ENCODE measurements around the gene TPST1.
"Not testable (repeated sequence)": the region's sequence is repeated elsewhere in the genome, so short reads cannot be mapped to it uniquely, and the experiment has no call there.

TPST1 gene

DNA sequence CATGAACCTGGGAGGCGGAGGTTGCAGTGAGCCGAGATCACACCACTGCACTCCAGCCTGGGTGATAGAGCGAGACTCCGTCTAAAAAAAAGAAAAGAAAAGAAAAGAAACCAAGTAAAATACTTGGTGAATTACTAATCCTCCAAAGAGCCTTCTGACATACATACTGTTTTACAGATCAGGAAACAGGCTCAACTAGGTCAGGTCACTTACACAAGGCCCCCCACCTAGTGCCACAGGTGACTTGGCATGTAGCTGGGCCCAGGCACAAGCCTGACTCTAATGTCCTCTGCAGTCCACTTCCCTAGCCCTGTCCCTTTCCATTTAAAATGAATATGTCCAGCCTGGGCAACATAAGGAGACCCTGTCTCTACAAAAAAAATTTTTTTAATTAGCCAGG lies 157.0 kb downstream of the TPST1 start:
- no peak overlapping the region for H3K27ac ChIP-seq
- TF ChIP-seq, protein P1, sequence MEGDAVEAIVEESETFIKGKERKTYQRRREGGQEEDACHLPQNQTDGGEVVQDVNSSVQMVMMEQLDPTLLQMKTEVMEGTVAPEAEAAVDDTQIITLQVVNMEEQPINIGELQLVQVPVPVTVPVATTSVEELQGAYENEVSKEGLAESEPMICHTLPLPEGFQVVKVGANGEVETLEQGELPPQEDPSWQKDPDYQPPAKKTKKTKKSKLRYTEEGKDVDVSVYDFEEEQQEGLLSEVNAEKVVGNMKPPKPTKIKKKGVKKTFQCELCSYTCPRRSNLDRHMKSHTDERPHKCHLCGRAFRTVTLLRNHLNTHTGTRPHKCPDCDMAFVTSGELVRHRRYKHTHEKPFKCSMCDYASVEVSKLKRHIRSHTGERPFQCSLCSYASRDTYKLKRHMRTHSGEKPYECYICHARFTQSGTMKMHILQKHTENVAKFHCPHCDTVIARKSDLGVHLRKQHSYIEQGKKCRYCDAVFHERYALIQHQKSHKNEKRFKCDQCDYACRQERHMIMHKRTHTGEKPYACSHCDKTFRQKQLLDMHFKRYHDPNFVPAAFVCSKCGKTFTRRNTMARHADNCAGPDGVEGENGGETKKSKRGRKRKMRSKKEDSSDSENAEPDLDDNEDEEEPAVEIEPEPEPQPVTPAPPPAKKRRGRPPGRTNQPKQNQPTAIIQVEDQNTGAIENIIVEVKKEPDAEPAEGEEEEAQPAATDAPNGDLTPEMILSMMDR (conservative IDR thresholded peaks at IDR 0.05) = no peak

DNA sequence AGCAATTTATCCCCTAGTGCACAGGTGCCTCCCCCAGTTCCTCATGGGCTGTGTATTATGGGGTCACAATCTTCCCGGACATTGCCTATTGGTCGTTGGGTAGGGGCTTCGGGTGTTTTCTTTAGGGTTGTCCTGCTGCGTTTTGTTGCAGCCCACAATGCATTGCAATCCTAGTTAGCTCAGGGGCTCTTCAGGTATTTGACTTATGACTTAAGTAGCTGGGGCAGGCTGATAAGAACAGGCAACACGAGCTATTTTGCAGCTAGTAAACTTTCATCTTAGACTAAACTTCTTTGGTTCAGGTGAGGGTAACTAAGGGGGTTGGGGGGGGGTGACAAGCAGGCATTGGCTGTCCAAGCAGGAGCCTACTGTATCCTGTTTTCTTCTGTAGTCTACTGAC lies 158.5 kb downstream of the TPST1 start:
- TF ChIP-seq, protein P1 (conservative IDR thresholded peaks at IDR 0.05) = no peak
- no peak overlapping the region for H3K27ac ChIP-seq

DNA sequence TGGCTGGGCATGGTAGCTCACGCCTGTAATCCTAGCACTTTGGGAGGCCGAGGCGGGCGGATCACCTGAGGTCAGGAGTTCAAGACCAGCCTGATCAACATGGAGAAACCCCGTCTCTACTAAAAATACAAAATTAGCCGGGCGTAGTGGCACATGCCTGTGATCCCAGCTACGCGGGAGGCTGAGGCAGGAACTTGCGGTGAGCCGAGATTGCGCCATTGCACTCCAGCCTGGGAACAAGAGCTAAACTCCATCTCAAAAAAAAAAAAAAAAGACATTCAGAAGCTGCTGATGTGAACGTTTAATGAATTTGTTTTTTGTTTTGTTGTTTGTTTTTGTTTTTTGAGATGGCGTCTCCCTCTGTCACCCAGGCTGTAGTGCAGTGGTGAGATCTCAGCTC lies 159.9 kb downstream of the TPST1 start:
- H3K27ac ChIP-seq = not testable (repeated sequence)

GRCh38 chr7:66371096-66371824 lies 166.1 kb downstream of the TPST1 start:
- TF ChIP-seq, protein P1 (conservative IDR thresholded peaks at IDR 0.05) = no peak

DNA sequence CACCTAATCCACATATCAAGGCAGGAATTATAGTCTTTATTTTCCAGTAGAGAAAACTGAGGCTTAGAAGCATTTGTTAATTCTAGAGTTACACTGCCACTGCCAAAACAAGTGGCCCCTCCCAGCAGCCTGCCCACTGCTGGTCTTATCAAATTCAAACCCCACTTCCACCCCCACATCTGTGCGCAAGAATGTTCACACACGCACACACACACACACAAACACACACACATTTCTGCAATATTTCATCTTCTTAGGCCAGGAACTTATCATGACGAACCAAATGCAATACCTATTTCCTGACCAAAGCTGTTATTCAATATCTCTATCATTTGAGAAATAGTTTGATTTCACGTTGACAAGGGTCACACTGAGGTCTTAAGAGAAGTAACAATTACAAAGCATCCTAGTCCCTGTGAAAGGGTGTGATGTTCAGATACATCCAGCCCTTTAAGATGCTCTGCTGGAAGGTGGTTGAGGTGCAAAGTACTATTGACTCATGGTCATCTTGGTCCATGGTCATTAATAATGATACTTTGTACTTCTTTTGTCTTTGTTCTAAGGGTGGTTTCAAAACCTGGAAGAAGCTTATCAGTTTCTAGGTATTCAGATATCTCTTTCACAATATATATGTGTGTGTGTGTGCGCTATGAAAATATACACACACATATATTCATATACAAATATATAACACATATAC lies 169.2 kb downstream of the TPST1 start:
- H3K27ac ChIP-seq = not testable (repeated sequence)

More at GRCh38 chr7:66371096-66371824, 166.1 kb downstream of the TPST1 start:
- no peak overlapping the region for H3K27ac ChIP-seq

- no peak overlapping the region for H3K27ac ChIP-seq
- TF ChIP-seq, protein P1 (conservative IDR thresholded peaks at IDR 0.05) = no peak
Observed at GRCh38 chr7:66376264-66376945, 171.3 kb downstream of the TPST1 start.

DNA sequence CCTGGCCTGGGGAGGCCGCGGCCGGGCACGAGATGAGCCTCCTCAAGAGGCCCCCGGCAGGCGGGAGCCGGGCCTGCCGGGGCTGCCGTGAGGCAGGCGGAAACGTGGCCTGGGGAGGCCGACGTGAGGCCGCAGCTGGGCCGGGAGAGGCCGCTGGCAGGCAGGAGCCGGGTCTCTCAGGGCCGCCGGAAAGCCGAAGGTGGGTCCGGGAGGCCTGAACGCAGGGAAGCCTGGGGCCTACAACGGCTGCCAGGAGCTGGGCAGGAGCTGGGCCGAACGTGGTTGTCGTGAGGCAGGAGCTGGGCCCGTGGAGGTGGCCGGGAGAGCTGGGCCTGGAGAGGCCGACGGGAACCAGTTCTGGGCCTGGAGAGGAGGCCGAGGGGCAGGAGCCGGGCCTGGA lies 171.9 kb downstream of the TPST1 start:
- TF ChIP-seq, protein P1 (conservative IDR thresholded peaks at IDR 0.05) = no peak

GRCh38 chr7:66377714-66378113 lies 172.6 kb downstream of the TPST1 start:
- TF ChIP-seq, protein P1 (conservative IDR thresholded peaks at IDR 0.05) = no peak
- H3K27ac ChIP-seq = no peak overlapping the region

More for the DNA sequence above, 171.9 kb downstream of the TPST1 start:
- H3K27ac ChIP-seq = no peak overlapping the region

Measured in VCaP (cell line).